Measurements from ENCODE around the gene ZNF597. TPM values are rescaled to one million over a fixed set of nuclear protein-coding genes. Genes with fewer than 3 reads are reported as not detected.

Gene ZNF597
- total and polyA plus RNA-seq, 2 donors (not counting 1 experiment from before 2014, with no cell fraction given) = 1.6 to 2.0 TPM

DNA sequence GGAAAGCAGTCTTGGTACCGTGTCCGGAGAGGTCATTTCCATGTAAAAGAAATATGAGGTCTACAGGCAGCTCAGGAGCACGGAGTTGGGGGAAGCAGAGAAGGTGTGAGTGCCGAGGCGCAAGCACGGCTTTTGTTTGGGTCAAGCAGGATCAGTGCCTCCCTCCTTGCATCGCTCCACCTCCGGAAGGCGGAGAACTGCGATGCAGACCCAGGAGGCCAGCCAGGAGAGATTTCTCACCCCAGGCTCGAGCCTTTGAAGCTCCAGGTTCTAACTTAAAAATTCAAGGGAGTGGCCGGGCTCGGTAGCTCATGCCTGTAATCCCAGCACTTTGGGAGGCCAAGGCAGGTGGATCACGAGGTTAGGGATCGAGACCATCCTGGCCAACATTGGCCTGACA is 25.2 kb upstream of the ZNF597 start:
- H3K9me3 ChIP-seq (ENCODE audit: control insufficient read depth, insufficient read depth, low read depth, low read length) = no peaks in the 10 kb centered on the region
- H3K4me3 ChIP-seq (replicated peaks in 1 of 4; ENCODE audit: control extremely low read depth in 1 of 4, insufficient read depth in 1 of 4, low read depth in 3 of 4, low read length in 4 of 4) = no peak overlapping the region
- H4K20me1 ChIP-seq (ENCODE audit: control insufficient read depth, extremely low read depth, insufficient read depth, low read length) = no peaks in the 10 kb centered on the region
- TF ChIP-seq EZH2 (IDR thresholded peaks at IDR 0.05; ENCODE audit: low read length, missing control alignments) = no peak
- TF ChIP-seq, protein P1, sequence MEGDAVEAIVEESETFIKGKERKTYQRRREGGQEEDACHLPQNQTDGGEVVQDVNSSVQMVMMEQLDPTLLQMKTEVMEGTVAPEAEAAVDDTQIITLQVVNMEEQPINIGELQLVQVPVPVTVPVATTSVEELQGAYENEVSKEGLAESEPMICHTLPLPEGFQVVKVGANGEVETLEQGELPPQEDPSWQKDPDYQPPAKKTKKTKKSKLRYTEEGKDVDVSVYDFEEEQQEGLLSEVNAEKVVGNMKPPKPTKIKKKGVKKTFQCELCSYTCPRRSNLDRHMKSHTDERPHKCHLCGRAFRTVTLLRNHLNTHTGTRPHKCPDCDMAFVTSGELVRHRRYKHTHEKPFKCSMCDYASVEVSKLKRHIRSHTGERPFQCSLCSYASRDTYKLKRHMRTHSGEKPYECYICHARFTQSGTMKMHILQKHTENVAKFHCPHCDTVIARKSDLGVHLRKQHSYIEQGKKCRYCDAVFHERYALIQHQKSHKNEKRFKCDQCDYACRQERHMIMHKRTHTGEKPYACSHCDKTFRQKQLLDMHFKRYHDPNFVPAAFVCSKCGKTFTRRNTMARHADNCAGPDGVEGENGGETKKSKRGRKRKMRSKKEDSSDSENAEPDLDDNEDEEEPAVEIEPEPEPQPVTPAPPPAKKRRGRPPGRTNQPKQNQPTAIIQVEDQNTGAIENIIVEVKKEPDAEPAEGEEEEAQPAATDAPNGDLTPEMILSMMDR (conservative IDR thresholded peaks at IDR 0.05 in 1 of 2, IDR thresholded peaks at IDR 0.05 in 1 of 2; ENCODE audit: low read depth in 1 of 2, low read length in 2 of 2) = no peak
- no peak overlapping the region for H3K9ac ChIP-seq (ENCODE audit: insufficient read depth, low read length)
- H2AFZ ChIP-seq (ENCODE audit: low read length) = no peak overlapping the region
- no peak for DNase-seq (ENCODE audit: low read depth in 2 of 2)
- H3K4me1 ChIP-seq (ENCODE audit: control insufficient read depth, extremely low read depth, insufficient read depth, low read length) = no peaks in the 10 kb centered on the region
- H3K36me3 ChIP-seq (ENCODE audit: control insufficient read depth, insufficient read depth, low read length) = peaks cover 3% of the 10 kb centered on the region
- H3K27ac ChIP-seq (ENCODE audit: insufficient read depth, low read length) = no peak overlapping the region
- H3K79me2 ChIP-seq (ENCODE audit: control insufficient read depth, insufficient read depth, low read length) = peaks cover 79% of the 10 kb centered on the region
- H3K4me2 ChIP-seq (ENCODE audit: extremely low read depth, insufficient read depth, low read length) = no peak overlapping the region
- no peaks in the 10 kb centered on the region for H3K27me3 ChIP-seq (ENCODE audit: control insufficient read depth, insufficient read depth, low read length)

DNA sequence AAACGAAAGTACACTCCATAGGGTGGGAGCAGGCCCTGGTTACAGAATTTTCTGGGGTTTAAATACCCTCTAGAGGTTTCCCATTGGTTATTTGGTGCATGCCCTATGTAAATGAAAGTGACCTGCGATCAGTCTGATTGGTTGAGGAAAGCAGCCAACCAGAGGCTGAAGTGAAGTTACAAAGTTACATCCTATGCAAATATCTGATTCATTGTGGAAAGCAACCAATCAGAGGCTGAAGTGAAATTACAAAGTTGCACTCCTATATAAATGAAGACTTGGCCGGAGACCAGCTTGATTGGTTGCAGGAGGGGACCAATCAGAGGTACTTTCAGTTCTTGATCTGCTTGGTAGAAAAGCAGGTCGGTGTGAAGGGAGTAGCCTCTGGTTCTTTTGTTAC is 24.6 kb upstream of the ZNF597 start:
- DNase-seq (ENCODE audit: low read depth in 2 of 2) = peak; percentile 40 to 58
- Histone ChIP-seq H2AFZ (ENCODE audit: low read length) (no peak overlapping the region), H4K20me1 (ENCODE audit: control insufficient read depth, extremely low read depth, insufficient read depth, low read length) (no peaks in the 10 kb centered on the region)

DNA sequence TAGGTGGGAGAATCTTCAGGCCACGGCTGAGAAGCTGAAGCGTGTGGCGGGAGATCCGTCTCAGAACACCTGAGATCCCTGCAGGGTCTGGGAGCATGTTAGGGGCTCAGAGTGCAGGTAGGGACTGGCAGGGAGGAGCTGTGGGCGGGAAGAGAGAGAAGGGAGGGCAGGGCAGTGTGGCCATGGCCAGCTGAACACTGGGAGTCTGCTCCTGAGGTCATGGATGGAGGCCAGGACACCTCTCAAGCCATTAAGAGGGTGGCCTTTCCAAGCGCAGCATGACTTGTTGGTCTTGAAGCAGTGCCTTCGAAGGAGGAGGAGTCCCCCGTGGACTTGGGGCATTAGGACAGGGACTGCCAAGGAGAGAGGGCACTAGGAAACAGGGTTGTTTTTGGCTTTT is 23.9 kb upstream of the ZNF597 start:
- no peak for DNase-seq (ENCODE audit: low read depth in 2 of 2)
- Histone ChIP-seq H3K9me3 (ENCODE audit: control insufficient read depth, insufficient read depth, low read depth, low read length) (no peaks in the 10 kb centered on the region), H3K4me1 (ENCODE audit: control insufficient read depth, extremely low read depth, insufficient read depth, low read length) (no peaks in the 10 kb centered on the region), H3K79me2 (ENCODE audit: control insufficient read depth, insufficient read depth, low read length) (peaks cover 88% of the 10 kb centered on the region), H4K20me1 (ENCODE audit: control insufficient read depth, extremely low read depth, insufficient read depth, low read length) (no peaks in the 10 kb centered on the region), H3K27me3 (ENCODE audit: control insufficient read depth, insufficient read depth, low read length) (no peaks in the 10 kb centered on the region), H3K4me2 (ENCODE audit: extremely low read depth, insufficient read depth, low read length) (no peak overlapping the region), H3K9ac (ENCODE audit: insufficient read depth, low read length) (no peak overlapping the region), H3K36me3 (ENCODE audit: control insufficient read depth, insufficient read depth, low read length) (peaks cover 3% of the 10 kb centered on the region), H3K27ac (ENCODE audit: insufficient read depth, low read length) (no peak overlapping the region), H2AFZ (ENCODE audit: low read length) (no peak overlapping the region), H3K4me3 (replicated peaks in 1 of 4; ENCODE audit: control extremely low read depth in 1 of 4, insufficient read depth in 1 of 4, low read depth in 3 of 4, low read length in 4 of 4) (no peak overlapping the region)
- TF ChIP-seq, protein P1 (conservative IDR thresholded peaks at IDR 0.05 in 1 of 2, IDR thresholded peaks at IDR 0.05 in 1 of 2; ENCODE audit: low read depth in 1 of 2, low read length in 2 of 2) = no peak
- no peak for TF ChIP-seq EZH2 (IDR thresholded peaks at IDR 0.05; ENCODE audit: low read length, missing control alignments)

More for the DNA sequence above, 24.6 kb upstream of the ZNF597 start:
- no peak overlapping the region for H3K4me3 ChIP-seq (replicated peaks in 1 of 4; ENCODE audit: control extremely low read depth in 1 of 4, insufficient read depth in 1 of 4, low read depth in 3 of 4, low read length in 4 of 4)
- no peaks in the 10 kb centered on the region for H3K27me3 ChIP-seq (ENCODE audit: control insufficient read depth, insufficient read depth, low read length)
- TF ChIP-seq EZH2 (IDR thresholded peaks at IDR 0.05; ENCODE audit: low read length, missing control alignments) = no peak
- TF ChIP-seq, protein P1 (conservative IDR thresholded peaks at IDR 0.05 in 1 of 2, IDR thresholded peaks at IDR 0.05 in 1 of 2; ENCODE audit: low read depth in 1 of 2, low read length in 2 of 2) = no peak
- peaks cover 81% of the 10 kb centered on the region for H3K79me2 ChIP-seq (ENCODE audit: control insufficient read depth, insufficient read depth, low read length)
- no peaks in the 10 kb centered on the region for H3K9me3 ChIP-seq (ENCODE audit: control insufficient read depth, insufficient read depth, low read depth, low read length)
- H3K27ac ChIP-seq (ENCODE audit: insufficient read depth, low read length) = no peak overlapping the region
- H3K9ac ChIP-seq (ENCODE audit: insufficient read depth, low read length) = no peak overlapping the region
- no peaks in the 10 kb centered on the region for H3K4me1 ChIP-seq (ENCODE audit: control insufficient read depth, extremely low read depth, insufficient read depth, low read length)
- H3K4me2 ChIP-seq (ENCODE audit: extremely low read depth, insufficient read depth, low read length) = no peak overlapping the region
- peaks cover 3% of the 10 kb centered on the region for H3K36me3 ChIP-seq (ENCODE audit: control insufficient read depth, insufficient read depth, low read length)

Measured in fibroblast of lung (primary cell).